Progenitor cell of endocrine pancreas (in vitro differentiated cells): ENCODE measurements around the gene SYT8. TPM values are rescaled to one million over a fixed set of nuclear protein-coding genes. Genes with fewer than 3 reads are reported as not detected.

Experiments used
- DNase-seq: peaks from one replicate; pipeline ENCODE4 v3.0.0; 2021; ENCODE audit warnings: low spot score; ENCODE audit not compliant: unreplicated experiment
- H3K27ac Mint-ChIP-seq: 2 replicates; pipeline ENCODE4 v1.8.0; 2021; ENCODE audit warnings: mild to moderate bottlenecking, moderate library complexity, mixed read lengths
- H3K27me3 Mint-ChIP-seq: 2 replicates; pipeline ENCODE4 v1.8.0; 2021; ENCODE audit warnings: mixed read lengths
- H3K36me3 Mint-ChIP-seq: 2 replicates; pipeline ENCODE4 v1.8.0; 2022; ENCODE audit warnings: mixed read lengths; ENCODE audit not compliant: insufficient read depth
- H3K4me1 Mint-ChIP-seq: 2 replicates; pipeline ENCODE4 v1.8.0; 2021; ENCODE audit warnings: low read depth, mixed read lengths
- H3K4me3 Mint-ChIP-seq: 2 replicates; pipeline ENCODE4 v1.8.0; 2021; ENCODE audit warnings: low read depth, mild to moderate bottlenecking, moderate library complexity, mixed read lengths
- H3K9me3 Mint-ChIP-seq: 2 replicates; pipeline ENCODE4 v1.8.0; 2021; ENCODE audit warnings: low read depth, mixed read lengths
- CTCF ChIP-seq: fragments of 200-600 bp; sonication (generic); IDR thresholded peaks from one replicate; pipeline ENCODE4 v1.5.0; 2021; ENCODE audit warnings: antibody characterized with exemption, mild to moderate bottlenecking; ENCODE audit not compliant: unreplicated experiment
- long read RNA-seq: library from polyadenylated mRNA; unstranded; transcript quantifications from one replicate; pipeline ENCODE4 v2.0.0, GENCODE V29; 2020
- total RNA-seq: library from RNA; stranded (reverse); gene quantifications from 2 replicates; pipeline ENCODE4 v1.2.1, GENCODE V29; 2021

SYT8 gene
- 0.69 and 1.5 TPM in 2 replicates for total RNA-seq
- long read RNA-seq, result 0 reads

- Mint-ChIP-seq H3K4me1 (peaks cover 21% of the 10 kb centered on the region), H3K27ac (peak within 1 kb of the TSS; percentile 94), H3K36me3 (no peaks in the 10 kb centered on the region), H3K27me3 (no peaks in the 10 kb centered on the region), H3K9me3 (no peaks in the 10 kb centered on the region), H3K4me3 (no peak within 1 kb of the TSS)
- no peak for DNase-seq
- no peak for TF ChIP-seq CTCF
Measured at GRCh38 chr11:1834779-1835670, at the start of gene SYT8. Gene SYT8, plus strand, starts transcription at chr11:1834990. Its CDS starts 116 bp downstream, at chr11:1835106.

GRCh38 chr11:1785749-1786413 is 48.9 kb upstream of the SYT8 start:
- Mint-ChIP-seq H3K27ac (no peak overlapping the region), H3K36me3 (no peaks in the 10 kb centered on the region), H3K4me1 (peaks cover 2% of the 10 kb centered on the region), H3K4me3 (no peak overlapping the region), H3K27me3 (peaks cover 41% of the 10 kb centered on the region), H3K9me3 (peaks cover 3% of the 10 kb centered on the region)
- no peak for TF ChIP-seq CTCF
- no peak for DNase-seq

- Mint-ChIP-seq H3K36me3 (no peaks in the 10 kb centered on the region), H3K27me3 (peaks cover 41% of the 10 kb centered on the region), H3K4me1 (peaks cover 2% of the 10 kb centered on the region), H3K27ac (no peak overlapping the region), H3K9me3 (peaks cover 3% of the 10 kb centered on the region), H3K4me3 (no peak overlapping the region)
- no peak for DNase-seq
- no peak for TF ChIP-seq CTCF
Measured at GRCh38 chr11:1786466-1786865, 48.3 kb upstream of the SYT8 start.

- Mint-ChIP-seq H3K27me3 (peaks cover 56% of the 10 kb centered on the region), H3K4me3 (no peak overlapping the region), H3K9me3 (peaks cover 3% of the 10 kb centered on the region), H3K4me1 (no peaks in the 10 kb centered on the region), H3K36me3 (no peaks in the 10 kb centered on the region), H3K27ac (no peak overlapping the region)
- DNase-seq, result no peak
- no peak for TF ChIP-seq CTCF
Measured at GRCh38 chr11:1791912-1792311, 42.9 kb upstream of the SYT8 start.

- no peaks in the 10 kb centered on the region for H3K36me3 Mint-ChIP-seq
- no peak overlapping the region for H3K4me3 Mint-ChIP-seq
- no peak overlapping the region for H3K27ac Mint-ChIP-seq
- H3K27me3 Mint-ChIP-seq, result peaks cover 59% of the 10 kb centered on the region
- no peaks in the 10 kb centered on the region for H3K4me1 Mint-ChIP-seq
- no peak for TF ChIP-seq CTCF
- H3K9me3 Mint-ChIP-seq, result peaks cover 3% of the 10 kb centered on the region
- no peak for DNase-seq
Measured at GRCh38 chr11:1792461-1792860, 42.3 kb upstream of the SYT8 start.
